ENCODE measurements around the gene MAN2A1. TPM values are rescaled to one million over a fixed set of nuclear protein-coding genes. Genes with fewer than 3 reads are reported as not detected.

MAN2A1 gene
- total RNA-seq, 1 experiment from 2014 or later, result 78.0 TPM

DNA sequence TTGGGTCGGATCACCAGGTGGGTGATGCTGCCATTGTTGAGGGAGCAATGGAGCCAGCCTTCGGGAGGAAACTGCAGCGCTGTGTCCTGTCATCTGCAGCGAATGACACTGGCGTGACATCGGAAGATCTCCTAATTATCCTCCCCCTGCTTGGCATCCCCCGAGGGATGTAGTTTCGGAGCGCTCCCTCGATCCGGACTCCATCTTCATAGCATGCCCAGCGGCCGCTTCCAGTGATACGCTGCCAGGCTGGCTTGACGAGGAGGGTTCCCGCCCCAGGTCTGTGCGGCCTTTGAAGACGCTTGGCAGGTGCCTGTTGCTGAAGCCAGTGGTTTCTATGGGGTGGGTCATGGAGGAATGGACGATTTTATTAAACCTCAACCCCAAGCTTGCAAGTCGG is 194.9 kb downstream of the MAN2A1 start:
- Mint-ChIP-seq H3K27me3 (ENCODE audit: low read depth) (no peaks in the 10 kb centered on the region), H3K27ac (no peak overlapping the region; a peak in 1 of 7 replicates)
- no CpG with 5 or more reads among the region's 20 CpGs for WGBS (ENCODE audit: extremely low coverage, insufficient read length, low lambda C conversion rate)

More for the DNA sequence above, 194.9 kb downstream of the MAN2A1 start:
- Histone ChIP-seq H2AFZ (ENCODE audit: low read length) (no peak overlapping the region), H4K20me1 (ENCODE audit: control insufficient read depth, insufficient read depth, insufficient read length) (no peaks in the 10 kb centered on the region), H4K5ac (ENCODE audit: insufficient read length, low read depth, low read length) (no peak overlapping the region), H3T11ph (ENCODE audit: low read length) (no peak overlapping the region), H2AK5ac (ENCODE audit: insufficient read length, low read length) (no peak overlapping the region), H3K56ac (ENCODE audit: insufficient read length, low read depth, low read length) (no peak overlapping the region), H2BK20ac (ENCODE audit: low read depth, low read length, poor library complexity, severe bottlenecking) (no peak overlapping the region), H3K4me2 (ENCODE audit: insufficient read depth, insufficient read length, low read length) (no peak overlapping the region), H3K9ac (ENCODE audit: extremely low read depth, insufficient read length, low read length) (no peak overlapping the region), H4K8ac (replicated peaks; ENCODE audit: insufficient read length, low read depth, low read length) (no peak overlapping the region), H4K91ac (ENCODE audit: insufficient read length, low read depth, low read length) (no peak overlapping the region), H3K27ac (ENCODE audit: insufficient read length, low read depth, low read length) (no peak overlapping the region), H3K4ac (ENCODE audit: low read depth, low read length) (no peak overlapping the region), H3K27me3 (ENCODE audit: insufficient read depth, low read length) (no peaks in the 10 kb centered on the region), H3K4me1 (ENCODE audit: insufficient read depth, low read length) (no peaks in the 10 kb centered on the region), H3K79me2 (ENCODE audit: insufficient read depth, low read length) (no peaks in the 10 kb centered on the region), H2BK12ac (ENCODE audit: insufficient read length, low read depth, low read length) (no peak overlapping the region), H3K18ac (ENCODE audit: insufficient read length, low read depth, low read length) (no peak overlapping the region), H3K79me1 (ENCODE audit: insufficient read depth, low read depth, low read length, poor library complexity, severe bottlenecking) (no peaks in the 10 kb centered on the region), H2BK5ac (ENCODE audit: insufficient read length, low read length) (no peak overlapping the region), H3K23me2 (ENCODE audit: insufficient read length, low read depth, low read length, poor library complexity, severe bottlenecking) (no peaks in the 10 kb centered on the region), H2BK120ac (ENCODE audit: low read depth, low read length, poor library complexity, severe bottlenecking) (no peak overlapping the region), H3K9me3 (ENCODE audit: control insufficient read depth, low read depth, low read length) (no peaks in the 10 kb centered on the region), H3K23ac (ENCODE audit: insufficient read length, low read depth, low read length) (no peak overlapping the region), H3K14ac (ENCODE audit: insufficient read depth, low read length) (no peak overlapping the region; the same call in 1 of the 2 replicates), H2BK15ac (ENCODE audit: low read depth, low read length) (no peak overlapping the region)
- no peaks in the 10 kb centered on the region for H3K36me3 Mint-ChIP-seq (ENCODE audit: insufficient read depth in 1 of 3, low read depth in 3 of 3)
- no peaks in the 10 kb centered on the region for H3K9me3 Mint-ChIP-seq
- no peak for DNase-seq
- TF ChIP-seq, protein P1, sequence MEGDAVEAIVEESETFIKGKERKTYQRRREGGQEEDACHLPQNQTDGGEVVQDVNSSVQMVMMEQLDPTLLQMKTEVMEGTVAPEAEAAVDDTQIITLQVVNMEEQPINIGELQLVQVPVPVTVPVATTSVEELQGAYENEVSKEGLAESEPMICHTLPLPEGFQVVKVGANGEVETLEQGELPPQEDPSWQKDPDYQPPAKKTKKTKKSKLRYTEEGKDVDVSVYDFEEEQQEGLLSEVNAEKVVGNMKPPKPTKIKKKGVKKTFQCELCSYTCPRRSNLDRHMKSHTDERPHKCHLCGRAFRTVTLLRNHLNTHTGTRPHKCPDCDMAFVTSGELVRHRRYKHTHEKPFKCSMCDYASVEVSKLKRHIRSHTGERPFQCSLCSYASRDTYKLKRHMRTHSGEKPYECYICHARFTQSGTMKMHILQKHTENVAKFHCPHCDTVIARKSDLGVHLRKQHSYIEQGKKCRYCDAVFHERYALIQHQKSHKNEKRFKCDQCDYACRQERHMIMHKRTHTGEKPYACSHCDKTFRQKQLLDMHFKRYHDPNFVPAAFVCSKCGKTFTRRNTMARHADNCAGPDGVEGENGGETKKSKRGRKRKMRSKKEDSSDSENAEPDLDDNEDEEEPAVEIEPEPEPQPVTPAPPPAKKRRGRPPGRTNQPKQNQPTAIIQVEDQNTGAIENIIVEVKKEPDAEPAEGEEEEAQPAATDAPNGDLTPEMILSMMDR (conservative IDR thresholded peaks at IDR 0.05), result no peak
- no peak overlapping the region for H3K4me3 Mint-ChIP-seq
- H3K4me1 Mint-ChIP-seq, result no peaks in the 10 kb centered on the region; a peak in 1 of 4 replicates

All from H9 (cell line).